OCI-M2 (cell line): Measurements from ENCODE around the gene SHISA5.
"Not testable (repeated sequence)": the region's sequence is repeated elsewhere in the genome, so short reads cannot be mapped to it uniquely, and the experiment has no call there.

Source experiments
- DNase-seq: peaks from one replicate; lab custom pipeline; 2025; ENCODE audit not compliant: unreplicated experiment; lab: John Stamatoyannopoulos, UW

Gene SHISA5

DNA sequence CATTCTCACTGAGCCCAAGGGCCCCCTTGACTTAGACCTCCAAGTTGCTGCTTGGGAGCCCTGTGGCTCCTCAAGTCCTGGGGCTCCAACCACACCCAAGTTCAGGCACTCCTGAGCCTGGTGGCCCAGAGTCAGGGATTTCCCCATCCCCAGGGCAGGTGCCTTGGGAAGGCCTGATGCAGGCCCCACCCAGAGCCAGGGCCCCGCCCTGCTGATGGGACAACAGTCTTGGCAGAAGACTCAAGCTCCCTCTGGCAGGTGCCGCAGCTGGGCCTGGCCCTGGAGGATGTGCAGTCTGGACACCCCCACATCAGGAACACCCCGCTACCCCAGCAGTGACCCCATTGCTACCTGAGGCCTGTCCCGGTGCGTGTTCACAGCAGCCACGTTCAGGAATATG, 17.7 kb upstream of the SHISA5 start:
- no peak for DNase-seq

DNA sequence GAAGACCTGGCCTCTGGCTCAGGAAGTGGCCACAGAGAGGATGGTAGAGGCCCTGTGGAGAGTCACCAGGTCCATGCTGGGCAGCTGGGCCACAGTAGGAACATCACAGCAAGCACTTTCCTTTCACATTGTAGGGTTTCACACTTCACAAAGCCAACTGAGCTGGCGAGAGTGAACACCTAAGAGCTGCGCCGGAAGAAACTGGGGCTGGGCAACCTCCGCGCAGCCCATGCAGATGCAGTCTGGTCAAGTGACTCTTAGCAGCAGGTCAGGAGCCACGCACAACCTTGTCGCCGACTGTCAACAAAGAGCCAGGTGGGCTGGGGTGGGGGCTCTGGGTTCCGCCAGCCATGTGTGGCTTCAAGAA, 15.3 kb upstream of the SHISA5 start:
- no peak for DNase-seq

DNA sequence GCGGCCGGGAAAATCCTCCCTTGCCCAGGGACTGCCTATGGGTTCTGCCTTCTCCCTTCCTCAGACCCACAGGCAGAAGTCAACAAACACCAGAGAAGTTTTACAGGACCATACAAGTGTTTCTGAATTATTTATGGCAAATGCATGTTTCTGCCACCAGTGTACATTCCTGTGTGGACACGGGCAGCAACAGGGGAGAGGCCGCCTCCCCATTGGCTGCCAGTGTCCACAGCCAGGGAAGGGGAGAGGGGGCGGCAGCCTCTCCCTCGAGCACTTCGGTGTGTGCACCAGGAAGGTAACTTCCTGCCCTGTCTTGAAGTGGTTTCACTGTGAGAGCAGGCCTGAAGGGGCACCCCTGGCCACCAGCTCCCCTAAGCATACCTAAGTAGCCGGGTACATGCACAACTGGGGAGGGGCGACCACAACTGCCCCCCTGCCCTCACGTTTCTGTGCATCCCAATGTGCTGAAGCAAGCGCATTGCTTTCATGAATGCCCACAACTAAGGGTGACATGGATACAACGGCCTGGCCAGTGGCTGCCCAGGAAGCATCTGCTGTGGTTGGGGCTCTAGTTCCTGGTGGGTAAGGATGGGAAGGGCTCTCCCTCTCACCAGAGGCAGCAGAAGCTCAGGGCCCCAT, 14.8 kb upstream of the SHISA5 start:
- DNase-seq, result no peak

DNA sequence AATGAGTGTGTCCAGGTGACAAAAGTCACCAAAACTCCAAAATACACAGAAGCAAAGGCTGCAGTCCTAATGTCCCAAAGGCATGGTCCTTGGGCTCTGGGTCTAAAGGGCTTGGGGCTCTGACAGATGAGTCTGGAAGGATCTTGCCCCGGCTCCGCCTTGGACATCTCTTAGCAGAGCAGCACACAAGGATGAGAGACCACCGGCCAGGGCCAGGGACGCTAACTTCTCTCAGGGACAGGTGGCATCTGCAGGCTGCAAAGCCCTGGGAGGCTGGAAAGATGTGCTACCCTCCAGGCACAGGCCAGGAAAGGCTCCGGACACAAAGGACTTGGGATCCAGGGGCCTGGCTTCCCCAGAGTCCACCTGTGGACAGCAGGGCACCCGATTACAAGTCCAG, 14.1 kb upstream of the SHISA5 start:
- DNase-seq, result no peak

DNA sequence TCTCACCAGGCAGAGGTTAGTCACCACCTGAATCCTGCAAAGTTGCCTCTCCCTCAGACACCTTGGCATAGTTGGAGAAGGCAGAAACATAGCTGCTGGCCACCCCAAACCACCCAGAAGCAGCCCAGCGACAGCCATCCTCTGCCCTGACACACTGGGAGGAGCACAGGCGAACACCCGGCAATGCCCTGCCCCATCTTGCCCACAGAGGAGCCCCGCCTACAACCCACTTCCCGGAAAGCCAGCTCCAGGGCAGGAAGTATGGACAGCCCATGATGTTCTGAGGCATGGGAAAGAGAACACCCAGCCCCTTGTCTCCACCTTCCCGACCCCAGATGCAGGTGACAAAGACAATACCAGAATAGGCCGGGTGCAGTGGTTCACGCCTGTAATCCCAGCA, 12.6 kb upstream of the SHISA5 start:
- no peak for DNase-seq

DNA sequence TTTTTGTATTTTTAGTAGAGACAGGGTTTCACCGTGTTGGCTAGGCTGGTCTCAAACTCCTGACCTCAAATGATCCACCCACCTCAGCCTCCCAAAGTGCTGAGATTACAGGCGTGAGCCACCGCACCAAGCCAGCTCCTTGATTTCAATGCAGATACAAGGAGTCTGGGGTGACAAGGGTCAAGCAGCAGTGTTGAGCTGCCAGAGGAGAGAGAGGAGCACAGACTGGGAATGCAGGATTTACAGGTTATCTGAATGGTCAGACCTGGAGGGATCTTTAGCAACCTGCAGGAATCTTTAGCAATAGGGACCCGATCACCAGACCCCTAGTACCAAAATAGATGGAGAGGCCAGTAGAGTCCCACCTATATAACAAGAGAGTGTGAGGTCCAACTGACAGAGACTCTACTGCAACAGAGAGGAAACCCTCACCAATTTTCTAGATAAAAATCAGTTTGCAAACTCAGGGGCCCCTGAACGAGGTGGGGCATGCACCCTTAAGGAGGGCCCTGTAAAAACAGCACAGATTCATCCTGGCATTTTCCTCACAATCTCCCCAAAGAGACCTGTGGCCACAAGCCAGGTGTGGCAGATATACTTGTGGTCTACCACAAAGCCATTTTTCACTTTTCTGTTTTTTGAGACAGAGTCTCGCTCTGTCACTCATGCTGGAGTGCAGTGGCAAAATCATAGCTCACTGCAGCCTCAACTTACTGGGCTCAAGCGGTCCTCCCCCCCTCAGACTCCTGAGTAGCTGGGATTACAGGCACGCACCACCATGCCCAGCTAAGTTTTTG, 10.7 kb upstream of the SHISA5 start:
- DNase-seq, result no peak

DNA sequence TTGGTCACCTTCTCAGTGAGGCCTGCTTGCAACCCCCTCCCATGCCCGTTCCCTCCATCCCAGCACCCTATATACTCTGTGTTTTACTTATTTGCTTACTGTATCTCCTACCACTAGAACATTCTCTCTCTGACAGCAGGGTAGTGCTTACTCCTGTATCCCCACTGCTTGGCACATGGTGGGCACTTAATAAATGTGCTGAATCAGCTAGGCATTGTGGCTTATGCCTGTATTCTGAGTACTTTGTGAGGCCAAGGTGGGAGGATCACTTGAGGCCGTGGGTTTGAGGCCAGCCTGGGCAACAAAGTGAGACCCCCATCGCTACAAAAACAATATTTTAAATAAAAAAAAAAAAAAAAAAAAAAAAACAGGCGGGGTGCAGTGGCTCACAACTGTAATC, 7.6 kb upstream of the SHISA5 start:
- no peak for DNase-seq

DNA sequence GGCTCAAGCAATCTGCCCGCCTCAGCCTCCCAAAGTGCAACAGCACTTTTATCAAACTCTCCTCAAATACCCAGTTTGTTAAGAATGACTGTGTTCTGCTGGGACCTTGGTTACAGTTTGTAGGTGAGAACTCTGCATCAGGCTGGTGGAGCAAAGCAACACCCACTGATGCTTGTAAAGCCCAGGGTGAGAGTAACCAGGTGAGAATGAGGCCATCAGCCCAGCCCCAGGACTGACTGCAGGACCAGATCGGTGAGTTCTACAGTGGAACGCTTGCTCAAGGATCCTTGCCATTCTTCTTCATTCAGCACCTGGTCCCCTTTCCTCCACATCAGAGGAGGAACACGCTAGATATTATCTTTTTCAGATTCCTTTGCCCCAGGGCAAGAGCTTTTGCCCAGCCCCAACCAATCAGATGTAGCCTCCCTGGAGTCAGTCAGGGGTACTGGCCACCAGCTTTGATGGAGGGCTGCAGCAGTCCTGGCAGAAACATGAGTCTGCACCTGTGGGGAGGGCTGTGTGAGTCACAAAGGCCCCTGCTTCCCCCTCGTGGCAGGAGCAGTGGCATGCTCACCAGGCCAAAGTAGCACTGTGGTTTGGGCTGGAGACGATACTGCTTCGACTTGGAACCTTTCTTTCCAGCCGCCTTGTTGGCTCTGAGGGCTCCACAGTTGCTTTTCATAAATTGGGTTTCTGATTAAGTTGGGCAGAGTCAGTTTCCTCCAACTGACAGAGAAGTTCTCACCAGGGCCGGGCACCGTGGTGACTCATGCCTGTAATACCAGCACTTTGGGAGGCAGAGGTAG, 3.5 kb upstream of the SHISA5 start:
- DNase-seq, result no peak

DNA sequence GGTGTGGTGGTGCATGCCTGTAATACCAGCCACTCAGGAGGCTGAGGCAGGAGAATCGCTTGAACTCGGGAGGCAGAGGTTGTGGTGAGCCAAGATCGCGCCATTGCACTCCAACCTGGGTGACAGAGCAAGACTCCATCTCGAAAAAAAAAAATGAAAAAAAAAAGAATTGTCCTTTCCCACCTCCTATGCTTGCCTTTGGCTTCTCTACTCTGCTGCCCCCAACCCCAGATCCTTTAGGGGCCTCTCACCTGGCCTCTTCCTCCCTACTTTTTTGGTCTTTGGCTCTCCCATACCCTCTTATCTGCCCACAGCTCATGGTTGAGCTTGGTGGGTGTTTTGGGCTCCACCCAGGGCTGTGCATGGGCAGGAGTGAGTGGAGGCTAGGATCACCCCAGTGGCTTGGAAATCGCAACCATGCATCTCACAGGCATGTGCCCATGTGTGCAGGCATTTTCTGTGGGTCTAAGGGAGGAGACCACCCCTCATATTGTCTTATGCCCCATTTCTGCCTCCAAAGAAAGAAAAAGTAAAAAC, 2.1 kb upstream of the SHISA5 start:
- DNase-seq, result no peak

DNA sequence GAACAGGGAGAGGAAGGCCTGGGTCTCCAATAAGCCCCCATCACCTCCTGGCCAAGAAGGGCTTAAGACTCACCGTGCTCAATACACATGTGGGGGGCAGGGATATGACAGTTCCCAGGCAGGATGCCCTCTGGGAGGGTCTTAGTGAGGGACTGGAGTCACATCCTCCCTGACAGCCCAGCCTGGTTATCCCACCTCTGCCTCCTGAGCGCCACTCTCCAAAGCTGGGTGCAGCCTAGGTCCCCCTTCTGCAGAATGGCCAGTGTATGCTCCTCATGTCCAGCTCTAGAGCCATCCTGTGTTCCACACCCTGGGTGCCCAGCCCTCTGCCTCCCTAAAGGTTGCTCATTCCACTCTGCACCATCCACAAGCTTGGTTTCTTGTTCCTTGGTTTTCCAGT, 1.2 kb upstream of the SHISA5 start:
- no peak for DNase-seq

DNA sequence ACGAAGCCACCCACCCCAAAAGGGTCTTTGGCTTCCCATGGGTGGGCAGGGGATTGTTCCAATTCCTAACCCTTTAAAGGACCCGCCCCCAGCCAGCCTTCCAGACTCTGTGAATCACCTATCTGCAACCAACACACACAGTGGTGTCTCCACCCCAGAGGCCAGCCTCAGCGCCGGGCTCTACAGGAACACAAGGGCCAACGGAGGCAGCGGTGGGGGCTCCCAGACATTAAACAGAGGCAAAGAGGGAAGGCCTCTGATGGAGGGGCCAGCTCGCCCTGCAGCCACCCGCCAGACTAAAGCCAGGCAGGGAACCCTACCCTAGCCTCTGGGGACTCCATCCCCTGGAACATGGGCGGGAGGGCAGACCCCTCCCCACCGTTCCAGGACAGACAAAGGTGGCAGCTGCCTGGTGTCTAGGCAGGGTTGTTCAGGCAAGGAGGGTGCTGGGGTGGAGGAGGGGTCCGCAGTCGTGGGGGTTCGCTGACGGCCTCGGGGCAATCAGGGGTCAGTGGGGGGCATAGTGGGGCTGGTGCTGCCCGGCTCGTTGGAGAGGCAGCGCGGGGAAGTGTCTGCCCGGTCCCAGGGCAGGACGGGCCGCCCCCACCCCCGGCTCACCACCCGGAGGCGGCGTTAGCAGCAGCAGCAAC, 448 bp downstream of the SHISA5 start:
- no peak for DNase-seq

DNA sequence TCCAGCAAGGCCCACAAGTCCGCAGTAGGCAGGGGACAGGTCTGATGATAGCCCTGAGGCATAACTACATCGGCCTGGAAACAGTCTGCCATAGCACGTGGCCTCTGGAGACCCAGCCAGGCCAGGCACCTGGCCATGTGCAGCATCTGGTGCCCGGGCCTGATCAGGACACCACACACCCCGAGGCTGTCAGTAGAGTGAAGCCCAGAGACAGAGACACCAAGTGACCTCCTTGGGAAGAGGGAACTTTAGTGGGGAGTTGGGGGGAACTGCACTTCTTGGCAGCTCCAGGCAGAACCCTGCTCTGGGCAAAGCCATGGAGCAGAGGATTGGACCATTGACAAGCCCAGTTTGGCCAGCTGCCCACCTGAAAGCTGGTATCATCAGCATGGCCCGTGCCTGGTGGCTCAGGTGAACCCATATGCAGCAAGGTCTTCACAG, 1.2 kb downstream of the SHISA5 start:
- DNase-seq, result no peak

DNA sequence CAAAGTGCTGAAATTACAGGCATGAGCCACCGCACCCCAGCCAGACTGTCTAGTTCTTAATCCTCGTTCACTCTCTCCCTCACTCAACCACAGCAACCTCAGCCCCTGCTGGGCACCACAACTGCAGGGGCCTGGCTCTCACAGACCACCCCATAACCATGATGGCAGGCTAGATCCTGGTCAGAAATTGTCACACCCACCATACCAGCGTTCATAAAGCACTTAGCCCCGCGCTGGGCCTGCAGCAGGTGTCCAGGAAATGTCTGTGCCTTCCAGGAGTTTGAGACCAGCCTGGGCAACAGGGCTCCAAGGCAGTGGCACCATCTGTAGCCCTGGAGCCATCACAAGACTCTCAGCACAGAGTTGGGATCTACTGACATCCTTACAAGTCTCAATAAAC, 1.9 kb downstream of the SHISA5 start:
- DNase-seq, result no peak

DNA sequence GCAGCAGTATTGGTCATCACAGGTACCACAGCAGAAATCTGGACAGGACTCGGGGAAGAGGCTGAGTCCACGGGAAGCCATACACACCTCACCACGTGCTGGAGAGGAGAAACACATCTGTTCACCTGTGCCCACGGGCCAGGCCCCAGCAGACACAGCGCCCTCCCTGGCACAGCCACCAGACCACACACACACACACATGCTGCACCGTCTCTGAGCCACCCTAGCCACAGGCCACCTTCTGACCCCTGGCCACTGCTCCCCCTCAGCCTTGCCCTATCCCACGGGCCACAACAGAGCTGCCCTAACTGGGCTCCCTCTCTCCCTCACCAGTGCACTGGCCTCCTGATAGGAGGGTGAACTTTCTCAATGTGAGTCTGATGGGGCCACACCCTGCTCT, 2.8 kb downstream of the SHISA5 start:
- no peak for DNase-seq

DNA sequence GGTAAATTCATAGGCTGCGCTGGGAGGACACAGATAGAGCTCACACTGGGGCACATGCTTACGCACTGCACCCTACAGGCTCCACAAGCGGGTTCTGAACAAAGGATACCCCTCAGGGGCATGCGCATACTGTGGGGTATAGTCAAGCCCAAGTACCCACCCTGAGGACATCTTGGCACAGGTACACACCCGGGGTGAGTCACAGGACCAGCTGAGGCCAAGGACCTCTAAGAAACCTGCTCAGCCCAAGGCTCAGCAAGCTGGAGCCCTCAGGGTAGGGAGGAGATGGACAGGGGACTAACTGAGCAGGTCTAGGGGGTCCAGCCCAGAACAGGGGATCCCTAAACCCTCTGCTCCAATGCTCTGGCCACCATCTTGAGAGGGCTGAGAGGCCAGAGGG, 3.3 kb downstream of the SHISA5 start:
- DNase-seq, result no peak

DNA sequence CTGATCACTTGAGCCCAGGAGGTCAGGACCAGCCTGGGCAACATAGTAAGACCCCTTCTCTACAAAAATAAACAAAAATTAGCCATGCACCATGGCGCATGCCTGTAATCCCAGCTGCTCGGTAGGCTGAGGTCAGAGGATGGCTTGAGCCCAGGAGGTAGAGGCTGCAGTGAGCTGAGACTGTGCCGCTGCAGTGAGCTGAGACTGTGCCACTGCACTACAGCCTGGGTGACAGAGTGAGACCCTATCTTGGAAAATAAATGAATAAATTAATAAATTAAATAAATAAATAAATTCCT, 10.8 kb downstream of the SHISA5 start:
- no peak for DNase-seq

DNA sequence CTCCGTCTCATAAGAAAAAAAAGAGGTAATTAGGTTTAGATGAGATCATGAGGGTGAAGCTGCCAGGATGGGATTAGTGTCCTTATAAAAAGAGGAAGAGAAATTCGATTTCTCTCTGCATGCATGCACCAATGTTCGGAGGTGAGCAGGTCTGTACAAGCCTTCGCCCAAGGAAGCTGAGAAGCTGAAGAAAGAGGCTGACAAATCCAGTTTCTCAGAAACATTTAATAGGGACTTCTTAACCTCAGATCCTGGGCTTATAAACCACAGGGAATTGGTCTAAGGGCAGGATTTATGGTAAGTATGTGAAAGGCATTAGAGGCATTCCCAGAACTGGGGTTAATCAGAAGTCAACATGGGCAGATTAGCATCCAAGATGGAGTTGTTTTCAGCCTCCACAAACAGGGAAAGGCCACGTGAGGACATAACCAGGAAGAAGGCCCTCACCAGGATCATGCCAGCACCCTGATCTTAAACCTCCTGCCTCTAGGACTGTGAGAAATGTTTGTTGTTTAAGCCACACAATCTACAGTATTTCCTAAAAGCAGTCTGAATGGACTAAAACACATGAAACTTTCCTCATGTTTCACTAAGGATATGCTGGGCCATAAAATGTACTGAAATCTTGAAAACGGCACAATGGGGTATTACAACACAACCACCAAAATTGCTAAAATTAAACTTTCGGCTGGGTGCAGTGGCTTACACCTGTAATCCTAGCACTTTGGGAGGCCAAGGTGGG, 11.3 kb downstream of the SHISA5 start:
- DNase-seq, result no peak

DNA sequence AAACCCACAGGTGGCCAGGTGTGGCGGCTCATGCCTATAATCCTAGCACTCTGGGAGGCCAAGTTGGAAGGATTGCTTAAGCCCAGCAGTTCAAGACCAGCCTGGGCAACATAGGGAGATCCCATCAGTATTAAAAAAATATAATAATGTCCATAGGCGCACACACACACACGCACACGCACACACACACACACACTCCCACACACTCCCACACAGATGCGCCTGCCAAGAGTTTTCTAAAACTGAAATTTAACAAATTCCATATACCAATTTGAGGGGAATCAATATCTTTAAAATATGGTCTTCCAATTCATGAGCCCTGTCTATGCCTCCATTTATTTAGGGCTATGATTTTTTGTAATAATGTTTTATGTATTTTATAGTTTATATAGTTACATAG, 17.0 kb downstream of the SHISA5 start:
- DNase-seq, result no peak

DNA sequence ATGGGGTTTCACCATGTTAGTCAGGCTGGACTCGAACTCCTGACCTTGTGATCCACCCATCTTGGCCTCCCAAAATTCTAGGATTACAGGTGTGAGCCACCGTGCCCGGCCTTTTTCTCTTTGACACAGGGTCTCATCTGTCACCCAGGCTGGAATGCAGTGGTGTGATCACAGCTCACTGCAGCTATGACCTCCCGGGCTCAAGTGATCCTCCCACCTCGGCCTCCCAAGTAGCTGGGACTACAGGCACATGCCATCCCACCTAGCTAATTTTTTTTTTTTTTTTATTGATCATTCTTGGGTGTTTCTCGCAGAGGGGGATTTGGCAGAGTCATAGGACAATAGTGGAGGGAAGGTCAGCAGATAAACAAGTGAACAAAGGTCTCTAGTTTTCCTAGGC, 21.2 kb downstream of the SHISA5 start:
- DNase-seq, result not testable (repeated sequence)

DNA sequence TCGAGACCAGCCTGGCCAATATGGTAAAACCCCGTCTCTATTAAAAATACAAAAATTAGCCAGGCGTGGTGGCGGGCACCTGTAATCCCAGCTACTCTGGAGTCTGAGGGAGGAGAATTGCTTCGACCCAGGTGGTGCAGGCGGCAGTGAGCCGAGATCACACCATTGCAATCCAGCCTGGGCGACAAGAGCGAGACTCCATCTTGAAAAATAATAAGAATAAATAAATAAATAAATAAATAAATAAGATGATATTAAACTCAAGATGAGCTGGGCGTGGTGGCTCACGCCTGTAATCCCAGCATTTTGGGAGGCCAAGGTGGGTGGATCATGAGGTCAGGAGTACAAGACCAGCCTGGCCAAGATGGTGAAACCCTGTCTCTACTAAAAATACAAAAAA, 23.1 kb downstream of the SHISA5 start:
- not testable (repeated sequence) for DNase-seq
